Colonic mucosa (tissue), 4 donors: ENCODE results near the gene PABPC3. TPM values are rescaled to one million over a fixed set of nuclear protein-coding genes. Genes with fewer than 3 reads are reported as not detected.

Source experiments
- DNase-seq: peaks from one replicate; pipeline ENCODE4 v3.0.0-alpha.2; 2020
- H3K27ac ChIP-seq: fragments of 200-600 bp; one replicate; pipeline ENCODE4 v1.8.0; 2021
- H3K27me3 ChIP-seq: fragments of 200-600 bp; one replicate; pipeline ENCODE4 v1.8.0; 2021
- H3K36me3 ChIP-seq: fragments of 200-600 bp; one replicate; pipeline ENCODE4 v1.8.0; 2021
- H3K4me1 ChIP-seq: fragments of 200-600 bp; one replicate; pipeline ENCODE4 v1.8.0; 2021; ENCODE audit warnings: mild to moderate bottlenecking
- H3K4me3 ChIP-seq: fragments of 200-600 bp; one replicate; pipeline ENCODE4 v1.8.0; 2021
- H3K9ac ChIP-seq, 2 donors: one replicate each; pipeline ENCODE4 v1.7.0; 2013; ENCODE audit warnings: control low read depth in 2 of 2, low read depth in 2 of 2, low read length in 2 of 2
- H3K9me3 ChIP-seq: fragments of 200-600 bp; one replicate; pipeline ENCODE4 v1.8.0; 2021
- CTCF ChIP-seq: fragments of 200-600 bp; IDR thresholded peaks from one replicate; pipeline ENCODE4 v1.8.0; 2022; ENCODE audit warnings: antibody characterized with exemption, mild to moderate bottlenecking
- intact Hi-C: fragments of 100-400 bp; cut with DNase I; formaldehyde crosslinking; loops from one replicate; pipeline ENCODE4 v1.14.1; 2022
- total RNA-seq, 2 donors: library from RNA; stranded (reverse); fragmentation: NEBNext Ultra II Directional in 1 of 2; extraction: Animal tissue kit (Norgen Biotek cat#: 25700) in 1 of 2; gene quantifications; one replicate each; pipeline ENCODE4 v1.2.1, GENCODE V29; 2021
- donor health status: healthy.
- donor health status: DM: no; HTN: no; CAD: no.
- donor health status: DM: no; HTN: no; CAD: no.

PABPC3 gene
- total RNA-seq, 2 donors from 2014 or later = 0.35 to 0.64 TPM

GRCh38 chr13:25135896-25136295 lies 40.0 kb downstream of the PABPC3 start:
- Histone ChIP-seq H3K27me3 (no peaks in the 10 kb centered on the region), H3K9me3 (no peaks in the 10 kb centered on the region), H3K9ac (no peak overlapping the region), H3K4me1 (no peaks in the 10 kb centered on the region), H3K36me3 (no peaks in the 10 kb centered on the region), H3K4me3 (no peak overlapping the region), H3K27ac (no peak overlapping the region)
- DNase-seq = no peak
- intact Hi-C loops = no loop called here
- no peak for TF ChIP-seq CTCF

DNA sequence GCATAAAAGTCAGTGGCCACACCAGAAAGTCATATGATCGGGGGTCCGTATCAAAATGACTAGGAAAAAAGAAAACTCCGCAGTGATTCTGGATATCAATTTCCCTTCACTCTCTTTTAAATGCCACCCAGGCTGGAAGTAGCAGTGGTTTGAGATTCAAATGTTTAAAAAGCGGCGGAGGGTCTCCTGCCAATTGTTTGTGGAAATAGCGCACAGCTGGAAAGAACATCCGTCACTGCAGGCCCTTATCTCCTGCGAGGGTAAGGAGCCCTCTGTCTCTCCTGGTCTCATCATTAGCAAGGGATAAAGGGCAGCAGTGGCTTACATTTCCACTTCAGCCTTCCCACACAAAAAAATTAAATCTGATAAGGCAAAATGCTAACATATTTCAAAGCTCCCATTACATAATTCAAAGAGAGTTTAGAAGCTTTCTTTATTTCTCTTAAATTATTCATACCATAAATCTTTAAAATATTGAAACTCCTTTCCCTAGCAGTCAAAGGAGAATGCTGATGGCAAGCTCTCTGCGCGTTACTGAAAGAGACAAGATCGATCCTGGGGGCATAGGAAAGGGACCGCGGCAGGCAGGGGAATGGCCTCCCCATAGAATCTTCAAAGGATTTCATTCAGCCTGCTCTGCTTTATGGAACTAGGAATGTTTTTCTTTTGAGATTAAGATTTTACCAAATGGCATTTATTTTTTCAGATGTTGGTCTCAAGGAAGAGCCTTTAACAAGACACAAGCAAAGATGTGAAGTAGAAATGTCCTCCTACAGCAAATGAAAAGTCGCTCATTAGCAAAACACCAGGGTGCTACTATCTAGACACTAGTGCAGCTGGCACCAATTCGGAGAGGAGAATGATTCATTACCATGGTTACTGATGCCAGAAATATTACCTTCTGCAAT lies 41.2 kb downstream of the PABPC3 start:
- Histone ChIP-seq H3K9ac (no peak overlapping the region), H3K27ac (no peak overlapping the region), H3K27me3 (no peaks in the 10 kb centered on the region), H3K4me1 (no peaks in the 10 kb centered on the region), H3K36me3 (no peaks in the 10 kb centered on the region), H3K9me3 (no peaks in the 10 kb centered on the region), H3K4me3 (no peak overlapping the region)
- intact Hi-C loops = no loop called here
- no peak for TF ChIP-seq CTCF
- DNase-seq = peak; percentile 2

GRCh38 chr13:25137788-25138115 lies 41.8 kb downstream of the PABPC3 start:
- Histone ChIP-seq H3K4me1 (no peaks in the 10 kb centered on the region), H3K9ac (no peak overlapping the region), H3K9me3 (no peaks in the 10 kb centered on the region), H3K36me3 (no peaks in the 10 kb centered on the region), H3K27me3 (no peaks in the 10 kb centered on the region), H3K27ac (no peak overlapping the region), H3K4me3 (no peak overlapping the region)
- DNase-seq = peak; percentile 4
- intact Hi-C loops = no loop called here
- no peak for TF ChIP-seq CTCF

DNA sequence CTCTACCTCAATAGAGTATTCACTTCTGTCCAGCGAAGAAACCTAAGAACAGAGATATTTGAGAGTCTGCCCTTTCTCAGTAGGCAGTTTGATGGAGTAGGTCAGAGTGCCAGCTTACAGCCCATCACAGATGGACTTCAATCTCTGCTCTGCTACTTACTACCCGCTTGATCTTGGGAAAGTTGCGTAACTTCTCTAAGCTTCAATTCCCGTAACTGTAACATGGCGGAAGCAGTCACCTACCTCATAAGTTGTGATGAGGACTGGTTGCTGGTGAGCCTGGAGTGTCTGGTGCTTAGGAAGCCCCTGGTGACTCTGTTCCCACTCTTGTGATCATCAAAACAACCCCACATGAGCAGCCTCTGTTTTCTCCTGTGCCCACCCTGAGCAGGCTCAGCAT lies 45.1 kb downstream of the PABPC3 start:
- no peak for TF ChIP-seq CTCF
- no peaks in the 10 kb centered on the region for H3K36me3 ChIP-seq
- H3K9ac ChIP-seq = no peak overlapping the region
- no peaks in the 10 kb centered on the region for H3K4me1 ChIP-seq
- H3K4me3 ChIP-seq = no peak overlapping the region
- no peaks in the 10 kb centered on the region for H3K27me3 ChIP-seq
- no peak overlapping the region for H3K27ac ChIP-seq
- no peaks in the 10 kb centered on the region for H3K9me3 ChIP-seq
- intact Hi-C loops = no loop called here
- no peak for DNase-seq

GRCh38 chr13:25143706-25144105 lies 47.8 kb downstream of the PABPC3 start:
- Histone ChIP-seq H3K4me1 (no peaks in the 10 kb centered on the region), H3K36me3 (no peaks in the 10 kb centered on the region), H3K9ac (no peak overlapping the region), H3K27ac (no peak overlapping the region), H3K27me3 (no peaks in the 10 kb centered on the region), H3K4me3 (no peak overlapping the region), H3K9me3 (no peaks in the 10 kb centered on the region)
- DNase-seq = no peak
- intact Hi-C loops = no loop called here
- TF ChIP-seq CTCF = no peak
